Neuronal stem cell (in vitro differentiated cells): ENCODE data around the gene PLRG1.
A peak's percentile ranks its signal among the peaks of the same experiment; 100 is the strongest.

Experiments
- DNase-seq: peaks from one replicate; pipeline ENCODE4 v3.0.0-alpha.2; 2013; ENCODE audit warnings: low spot score
- H2AFZ ChIP-seq: one replicate; pipeline ENCODE4 v1.6.1; 2013; ENCODE audit warnings: mild to moderate bottlenecking, low read length, inconsistent platforms
- H2AK5ac ChIP-seq: 2 replicates; pipeline ENCODE4 v1.6.1; 2013; ENCODE audit warnings: low read depth, mild to moderate bottlenecking, inconsistent platforms, low read length, moderate library complexity, mixed read lengths
- H2BK120ac ChIP-seq: 2 replicates; pipeline ENCODE4 v1.6.1; 2013; ENCODE audit warnings: low read depth, mild to moderate bottlenecking, inconsistent platforms, low read length, moderate library complexity, mixed read lengths
- H2BK12ac ChIP-seq: one replicate; pipeline ENCODE4 v1.6.1; 2013; ENCODE audit warnings: low read length, inconsistent platforms
- H2BK15ac ChIP-seq: 2 replicates; pipeline ENCODE4 v1.6.1; 2013; ENCODE audit warnings: mild to moderate bottlenecking, low read length, inconsistent platforms, mixed read lengths
- H2BK5ac ChIP-seq: one replicate; pipeline ENCODE4 v1.6.1; 2013; ENCODE audit warnings: inconsistent platforms, mild to moderate bottlenecking, low read length, moderate library complexity
- H3K14ac ChIP-seq: one replicate; pipeline ENCODE4 v1.6.1; 2013; ENCODE audit warnings: low read length, inconsistent platforms
- H3K18ac ChIP-seq: 2 replicates; pipeline ENCODE4 v1.6.1; 2013; ENCODE audit warnings: low read length, inconsistent platforms
- H3K23ac ChIP-seq: 2 replicates; pipeline ENCODE4 v1.6.1; 2013; ENCODE audit warnings: low read depth, mild to moderate bottlenecking, mixed read lengths, low read length, inconsistent platforms; ENCODE audit not compliant: poor library complexity
- H3K27ac ChIP-seq: replicated peaks from 3 replicates; pipeline ENCODE4 v1.5.1; 2013; ENCODE audit warnings: low read length, inconsistent platforms
- H3K27me3 ChIP-seq, 3 experiments: 2 replicates each; pipeline ENCODE4 v1.6.1; 2013; ENCODE audit warnings: low read length in 3 of 3, mild to moderate bottlenecking in 2 of 3, inconsistent platforms in 1 of 3, low read depth in 1 of 3, mixed read lengths in 1 of 3, moderate library complexity in 1 of 3; ENCODE audit not compliant: control insufficient read depth in 3 of 3, insufficient read depth in 3 of 3
- H3K36me3 ChIP-seq, 2 donors: replicated peaks in 1 of 2; 2 replicates each; pipeline ENCODE4 v1.6.1; 2013; ENCODE audit warnings: low read length in 2 of 2; ENCODE audit not compliant: control insufficient read depth in 2 of 2, insufficient read depth in 2 of 2
- H3K4ac ChIP-seq: 2 replicates; pipeline ENCODE4 v1.6.1; 2013; ENCODE audit warnings: inconsistent platforms, mild to moderate bottlenecking, low read length, moderate library complexity
- H3K4me1 ChIP-seq, 2 donors: 1 replicate in 1 of 2; 2 replicates in 1 of 2; pipeline ENCODE4 v1.6.1; 2013; ENCODE audit warnings: low read length in 2 of 2, low read depth in 1 of 2; ENCODE audit not compliant: control insufficient read depth in 2 of 2, insufficient read depth in 1 of 2
- H3K4me2 ChIP-seq: one replicate; pipeline ENCODE4 v1.6.1; 2013; ENCODE audit warnings: mild to moderate bottlenecking, low read length, inconsistent platforms; ENCODE audit not compliant: insufficient read depth, poor library complexity, severe bottlenecking
- H3K4me3 ChIP-seq, 2 donors: 2 replicates each; pipeline ENCODE4 v1.5.1; 2013; ENCODE audit warnings: low read length in 2 of 2, mild to moderate bottlenecking in 2 of 2, inconsistent platforms in 1 of 2, moderate library complexity in 1 of 2
- H3K79me1 ChIP-seq: one replicate; pipeline ENCODE4 v1.6.1; 2013; ENCODE audit warnings: low read depth, mild to moderate bottlenecking, inconsistent platforms, low read length, moderate library complexity
- H3K9ac ChIP-seq: one replicate; pipeline ENCODE4 v1.6.1; 2013; ENCODE audit warnings: mild to moderate bottlenecking, low read depth, low read length, inconsistent platforms; ENCODE audit not compliant: poor library complexity
- H3K9me3 ChIP-seq, 2 donors: replicated peaks in 1 of 2; 2 replicates each; pipeline versions ENCODE3 to v1.6.1; 2013; ENCODE audit warnings: low read length in 2 of 2, mild to moderate bottlenecking in 2 of 2, inconsistent platforms in 1 of 2, low read depth in 1 of 2, mixed read lengths in 1 of 2, moderate library complexity in 1 of 2; ENCODE audit not compliant: control insufficient read depth in 2 of 2, insufficient read depth in 1 of 2
- H4K8ac ChIP-seq: one replicate; pipeline ENCODE4 v1.6.1; 2013; ENCODE audit warnings: low read depth, mild to moderate bottlenecking, inconsistent platforms, low read length, moderate library complexity
- H4K91ac ChIP-seq: one replicate; pipeline ENCODE4 v1.6.1; 2013; ENCODE audit warnings: low read length, low read depth, mild to moderate bottlenecking, inconsistent platforms; ENCODE audit not compliant: poor library complexity
- WGBS, 2 donors: extraction: QIAGEN DNeasy Blood & Tissue Kit; methylation state at CpG; one replicate each; pipeline ENCODE4 v1.1.7; 2013; ENCODE audit warnings: missing lambda C conversion rate in 2 of 2, mixed read lengths in 1 of 2; ENCODE audit not compliant: insufficient read length in 2 of 2, insufficient replicate concordance in 1 of 2; ENCODE audit errors: extremely low coverage in 2 of 2; 5-methylcytosine and 5-hydroxymethylcytosine counted together

PLRG1 gene

GRCh38 chr4:154529728-154530519, 20.3 kb downstream of the PLRG1 start:
- H2BK12ac ChIP-seq, result no peak overlapping the region
- H2AK5ac ChIP-seq, result no peak overlapping the region
- no peaks in the 10 kb centered on the region for H3K79me1 ChIP-seq
- H3K14ac ChIP-seq, result no peak overlapping the region
- no peaks in the 10 kb centered on the region for H3K9me3 ChIP-seq
- H3K36me3 ChIP-seq, result peaks cover 0 to under 1% of the 10 kb centered on the region in 2 donors
- no peak overlapping the region for H4K91ac ChIP-seq
- H2BK5ac ChIP-seq, result no peak overlapping the region
- DNase-seq, result no peak
- H3K27me3 ChIP-seq, result no peaks in the 10 kb centered on the region
- no peak overlapping the region for H3K9ac ChIP-seq
- H3K4me1 ChIP-seq, result peaks cover 2% of the 10 kb centered on the region in 2 donors
- no peak overlapping the region for H3K18ac ChIP-seq
- no peak overlapping the region for H2BK15ac ChIP-seq
- no peak overlapping the region for H3K4me3 ChIP-seq
- peak overlapping the region; percentile 47 for H2AFZ ChIP-seq
- H3K23ac ChIP-seq, result no peak overlapping the region
- no peak overlapping the region for H3K4ac ChIP-seq
- no peak overlapping the region for H2BK120ac ChIP-seq
- H3K4me2 ChIP-seq, result no peak overlapping the region
- no peak overlapping the region for H4K8ac ChIP-seq
- WGBS, 2 donors, result no CpG with 5 or more reads among the region's 4 CpGs
- H3K27ac ChIP-seq, result no peak overlapping the region

- Histone ChIP-seq H3K4me1 (peaks cover 2% of the 10 kb centered on the region in 2 donors), H3K23ac (no peak overlapping the region), H3K27me3 (no peaks in the 10 kb centered on the region), H2AK5ac (no peak overlapping the region), H2AFZ (no peak overlapping the region), H3K36me3 (no peaks in the 10 kb centered on the region), H2BK15ac (no peak overlapping the region), H3K4ac (no peak overlapping the region), H3K9me3 (no peaks in the 10 kb centered on the region), H3K79me1 (no peaks in the 10 kb centered on the region), H3K14ac (no peak overlapping the region), H4K91ac (no peak overlapping the region), H2BK120ac (no peak overlapping the region), H3K18ac (no peak overlapping the region), H3K9ac (no peak overlapping the region), H4K8ac (no peak overlapping the region), H2BK12ac (no peak overlapping the region), H3K4me2 (no peak overlapping the region), H2BK5ac (no peak overlapping the region), H3K4me3 (no peak overlapping the region), H3K27ac (no peak overlapping the region)
- DNase-seq, result no peak
- WGBS, 2 donors, result no CpG with 5 or more reads among the region's 2 CpGs
Observed at GRCh38 chr4:154528869-154529268, 21.3 kb downstream of the PLRG1 start.

GRCh38 chr4:154527308-154527707, 22.9 kb downstream of the PLRG1 start:
- Histone ChIP-seq H2BK15ac (no peak overlapping the region), H3K23ac (no peak overlapping the region), H3K4me3 (no peak overlapping the region), H3K27ac (no peak overlapping the region), H3K9me3 (no peaks in the 10 kb centered on the region), H2AK5ac (no peak overlapping the region), H3K14ac (no peak overlapping the region), H2AFZ (no peak overlapping the region), H3K4ac (no peak overlapping the region), H3K4me2 (no peak overlapping the region), H4K91ac (no peak overlapping the region), H3K27me3 (no peaks in the 10 kb centered on the region), H2BK12ac (no peak overlapping the region), H3K79me1 (no peaks in the 10 kb centered on the region), H2BK120ac (no peak overlapping the region), H3K9ac (no peak overlapping the region), H3K4me1 (peaks cover 2% of the 10 kb centered on the region in 2 donors), H3K18ac (no peak overlapping the region), H2BK5ac (no peak overlapping the region), H4K8ac (no peak overlapping the region), H3K36me3 (no peaks in the 10 kb centered on the region)
- no peak for DNase-seq
- no CpG with 5 or more reads among the region's 4 CpGs for WGBS, 2 donors

DNA sequence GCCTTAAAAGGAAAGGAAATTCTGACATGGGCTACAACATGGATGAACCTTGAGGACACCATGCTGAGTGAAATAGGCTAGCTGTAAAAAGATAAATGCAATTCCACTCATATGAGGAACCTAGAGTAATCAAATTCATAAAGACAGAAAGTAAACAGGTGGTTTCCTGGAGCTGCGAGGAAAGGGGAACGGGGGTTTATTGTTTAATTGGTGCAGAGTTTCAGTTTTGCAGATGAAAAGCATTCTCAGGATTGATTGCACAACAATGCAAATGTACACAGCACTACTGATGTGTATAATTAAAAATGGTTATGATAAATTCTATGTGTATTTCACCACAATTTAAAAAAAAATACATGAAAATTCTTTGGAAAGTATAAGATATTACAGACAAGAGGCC, 24.0 kb downstream of the PLRG1 start:
- Histone ChIP-seq H3K4me2 (no peak overlapping the region), H2BK15ac (no peak overlapping the region), H3K9ac (no peak overlapping the region), H3K4me1 (peaks cover 2 to 11% of the 10 kb centered on the region in 2 donors), H2AFZ (no peak overlapping the region), H3K9me3 (no peaks in the 10 kb centered on the region), H2AK5ac (no peak overlapping the region), H3K4me3 (no peak overlapping the region), H3K36me3 (no peaks in the 10 kb centered on the region), H3K79me1 (no peaks in the 10 kb centered on the region), H3K14ac (no peak overlapping the region), H3K4ac (no peak overlapping the region), H4K91ac (no peak overlapping the region), H2BK120ac (no peak overlapping the region), H3K18ac (no peak overlapping the region), H2BK12ac (no peak overlapping the region), H4K8ac (no peak overlapping the region), H2BK5ac (no peak overlapping the region), H3K23ac (no peak overlapping the region), H3K27me3 (no peaks in the 10 kb centered on the region), H3K27ac (no peak overlapping the region)
- DNase-seq, result no peak
- no CpG with 5 or more reads among the region's 2 CpGs for WGBS, 2 donors
